Endothelial cell of umbilical vein (primary cell): ENCODE measurements around the gene OSGEPL1. TPM values are rescaled to one million over a fixed set of nuclear protein-coding genes. Genes with fewer than 3 reads are reported as not detected.

Source experiments
- BruUV-seq: library from RNA; stranded (reverse); fragments of 400-500 nt; replicated peaks from 2 replicates; lab custom pipeline; 2021; lab: Mats Ljungman, UMichigan
- CTCF ChIA-PET: fragments of 300-600, 350-600 bp; sonication (Branson Sonifier 250); formaldehyde crosslinking; loops from one replicate; lab custom pipeline; 2021; ENCODE audit warnings: antibody characterized with exemption, inconsistent platforms; lab: Charles Lee
- POLR2A ChIA-PET: fragments of 300-600, 350-600 bp; sonication (Branson Sonifier 250); formaldehyde crosslinking; loops from one replicate; lab custom pipeline; 2021; ENCODE audit warnings: antibody characterized with exemption, inconsistent platforms; lab: Charles Lee
- DNase-seq: peaks from one replicate; pipeline ENCODE4 v3.0.0-alpha.2; 2011; ENCODE audit warnings: low read depth, low spot score
- FAIRE-seq: peaks from 2 replicates; lab custom pipeline; 2011; peaks lifted over from hg19 to GRCh38; lab: Jason Lieb, UNC
- H2AFZ ChIP-seq: 2 replicates; pipeline ENCODE4 v1.6.0; 2012; ENCODE audit warnings: low read depth, low read length, control low read depth, inconsistent platforms
- H3K27ac ChIP-seq: 2 replicates; pipeline ENCODE4 v1.5.1; 2011; ENCODE audit warnings: low read depth, mild to moderate bottlenecking, control low read depth, low read length, moderate library complexity; ENCODE audit not compliant: insufficient read depth
- H3K27me3 ChIP-seq, 2 experiments: 2 replicates each; pipeline versions ENCODE4 v1.6.0 to v1.6.1; 2011; ENCODE audit warnings: low read length in 2 of 2, mixed read lengths in 1 of 2; ENCODE audit not compliant: control insufficient read depth in 2 of 2, insufficient read depth in 2 of 2
- H3K36me3 ChIP-seq, 2 experiments: 2 replicates in 1 of 2; 3 replicates in 1 of 2; pipeline ENCODE4 v1.5.1; 2011; ENCODE audit warnings: low read length in 2 of 2, mild to moderate bottlenecking in 1 of 2, moderate library complexity in 1 of 2; ENCODE audit not compliant: control insufficient read depth in 2 of 2, insufficient read depth in 2 of 2; ENCODE audit errors: extremely low read depth in 1 of 2
- H3K4me1 ChIP-seq: 3 replicates; pipeline ENCODE4 v1.5.1; 2011; ENCODE audit warnings: mild to moderate bottlenecking, low read length; ENCODE audit not compliant: control insufficient read depth, insufficient read depth; ENCODE audit errors: extremely low read depth
- H3K4me2 ChIP-seq: 2 replicates; pipeline ENCODE4 v1.6.1; 2011; ENCODE audit warnings: low read length, control low read depth, mixed read lengths; ENCODE audit not compliant: insufficient read depth
- H3K4me3 ChIP-seq, 3 experiments: fragments of 200-600 bp in 1 of 3; sonication (generic), shearing (Covaris generic) in 1 of 3; replicated peaks in 1 of 3; 2 replicates each; pipeline ENCODE4 v1.5.1; 2011 to 2016; ENCODE audit warnings: control low read depth in 3 of 3, low read length in 3 of 3, mild to moderate bottlenecking in 2 of 3, inconsistent platforms in 1 of 3, low read depth in 1 of 3, moderate library complexity in 1 of 3; ENCODE audit not compliant: insufficient read depth in 1 of 3
- H3K79me2 ChIP-seq: 2 replicates; pipeline ENCODE4 v1.6.0; 2012; ENCODE audit warnings: low read length, inconsistent platforms; ENCODE audit not compliant: control insufficient read depth, insufficient read depth
- H3K9ac ChIP-seq: replicated peaks from 2 replicates; pipeline ENCODE3; 2011; ENCODE audit warnings: low read length, control low read depth; ENCODE audit not compliant: insufficient read depth; ENCODE audit errors: extremely low read depth
- H3K9me1 ChIP-seq: replicated peaks from 3 replicates; pipeline ENCODE4 v1.6.0; 2011; ENCODE audit warnings: mild to moderate bottlenecking, low read length; ENCODE audit not compliant: control insufficient read depth, insufficient read depth; ENCODE audit errors: extremely low read depth
- H3K9me3 ChIP-seq: replicated peaks from 2 replicates; pipeline ENCODE4 v1.5.1; 2012; ENCODE audit warnings: low read length, inconsistent platforms; ENCODE audit not compliant: control insufficient read depth, insufficient read depth
- H4K20me1 ChIP-seq: replicated peaks from 2 replicates; pipeline ENCODE3; 2011; ENCODE audit warnings: mild to moderate bottlenecking, low read length; ENCODE audit not compliant: control insufficient read depth, insufficient read depth; ENCODE audit errors: extremely low read depth
- EZH2 ChIP-seq: IDR thresholded peaks from 2 replicates; pipeline ENCODE4 v1.6.1; 2012; ENCODE audit warnings: borderline replicate concordance, low read depth, mild to moderate bottlenecking, moderate library complexity, low read length, inconsistent platforms; ENCODE audit not compliant: severe bottlenecking
- FOS ChIP-seq: IDR thresholded peaks from 2 replicates; pipeline ENCODE4 v1.6.1; 2011; ENCODE audit warnings: mild to moderate bottlenecking, low read length, moderate library complexity, borderline replicate concordance; ENCODE audit not compliant: insufficient read depth
- GATA2 ChIP-seq: IDR thresholded peaks from 2 replicates; pipeline ENCODE4 v1.7.0; 2011; ENCODE audit warnings: low read depth, mild to moderate bottlenecking, moderate library complexity, mixed read lengths, low read length; ENCODE audit not compliant: insufficient read length, insufficient read depth
- JUN ChIP-seq: IDR thresholded peaks from 2 replicates; pipeline ENCODE4 v1.6.1; 2011; ENCODE audit warnings: borderline replicate concordance, low read depth; ENCODE audit not compliant: insufficient read length, insufficient read depth
- MYC ChIP-seq: IDR thresholded peaks from one replicate; pipeline ENCODE4 v1.6.1; 2011; ENCODE audit warnings: mild to moderate bottlenecking, low read depth, low read length
- POLR2A ChIP-seq: IDR thresholded peaks from 2 replicates; pipeline ENCODE4 v1.6.1; 2012; ENCODE audit warnings: low read depth, mild to moderate bottlenecking, control low read depth, low read length
- POLR2AphosphoS5 ChIP-seq: IDR thresholded peaks from 2 replicates; pipeline ENCODE4 v1.6.1; 2012; ENCODE audit warnings: low read depth, mild to moderate bottlenecking, control low read depth, low read length, moderate library complexity; ENCODE audit not compliant: insufficient read depth
- dilution Hi-C: fragments of 300-500 bp; cut with MboI; formaldehyde crosslinking; loops from one replicate; pipeline ENCODE4 v1.15.0; 2019; ENCODE audit warnings: low sequenced_read_pairs; ENCODE audit not compliant: extremely low pct_ligation_motif_present
- intact Hi-C: fragments of 100-400 bp; cut with micrococcal nuclease; formaldehyde crosslinking; loops from one replicate; pipeline ENCODE4 v1.10.0; 2022
- polyA plus RNA-seq, 4 experiments: library from polyadenylated mRNA; depleted of rRNA in 3 of 4; stranded (reverse) in 3 of 4; unstranded in 1 of 4; fragments of >200 nt; gene quantifications; 2 replicates each; pipeline versions ENCODE4 v1.2.1 to v1.2.3, GENCODE V29; 2011 to 2012; ENCODE audit warnings: missing spikeins in 1 of 4
- total RNA-seq: library from RNA; stranded (reverse); gene quantifications from 2 replicates; pipeline ENCODE4 v1.2.3, GENCODE V29; 2021
- TF ChIP-seq, protein P1 (sequence below), 2 donors: IDR thresholded peaks; 1 replicate in 1 of 2; 2 replicates in 1 of 2; pipeline ENCODE4 v1.5.1; 2011; ENCODE audit warnings: low read length in 2 of 2, mild to moderate bottlenecking in 2 of 2, moderate library complexity in 2 of 2, control low read depth in 1 of 2, inconsistent platforms in 1 of 2, low read depth in 1 of 2; ENCODE audit not compliant: insufficient read depth in 1 of 2; ENCODE audit errors: extremely low read depth in 1 of 2
- TF ChIP-seq, protein P2 (sequence below): IDR thresholded peaks from 2 replicates; pipeline ENCODE4 v1.6.1; 2011; ENCODE audit not compliant: insufficient read depth, insufficient read length

The OSGEPL1 gene
- total and polyA plus RNA-seq, 2 donors (not counting 3 experiments of a cell fraction or from before 2014, with no cell fraction given): 2.7 to 5.9 TPM

- CTCF ChIA-PET: interaction anchor here (0.8 to 1.0 kb wide), 2 partner anchors 17 to 142 kb away, joined by 3 read pairs; no protein-coding TSS in a partner anchor
- dilution Hi-C loops: no loop called here
- no peak overlapping the region for H3K9ac ChIP-seq
- H3K36me3 ChIP-seq: peaks cover 0 to 6% of the 10 kb centered on the region in 2 experiments
- H3K4me3 ChIP-seq: no peak overlapping the region
- H3K4me2 ChIP-seq: no peak overlapping the region
- no peaks in the 10 kb centered on the region for H4K20me1 ChIP-seq
- H3K79me2 ChIP-seq: peaks cover 4% of the 10 kb centered on the region
- H3K27ac ChIP-seq: no peak overlapping the region
- no peaks in the 10 kb centered on the region for H3K4me1 ChIP-seq
- DNase-seq (no peak), FAIRE-seq (no peak)
- H3K27me3 ChIP-seq: no peaks in the 10 kb centered on the region
- H3K9me1 ChIP-seq: no peaks in the 10 kb centered on the region
- BruUV-seq: no TSS peak
- POLR2A ChIA-PET: no interaction called here
- intact Hi-C loops: no loop called here
- TF ChIP-seq MYC (no peak), FOS (no peak), POLR2A (no peak), GATA2 (no peak), EZH2 (no peak), JUN (no peak), POLR2AphosphoS5 (no peak)
- TF ChIP-seq, protein P1, sequence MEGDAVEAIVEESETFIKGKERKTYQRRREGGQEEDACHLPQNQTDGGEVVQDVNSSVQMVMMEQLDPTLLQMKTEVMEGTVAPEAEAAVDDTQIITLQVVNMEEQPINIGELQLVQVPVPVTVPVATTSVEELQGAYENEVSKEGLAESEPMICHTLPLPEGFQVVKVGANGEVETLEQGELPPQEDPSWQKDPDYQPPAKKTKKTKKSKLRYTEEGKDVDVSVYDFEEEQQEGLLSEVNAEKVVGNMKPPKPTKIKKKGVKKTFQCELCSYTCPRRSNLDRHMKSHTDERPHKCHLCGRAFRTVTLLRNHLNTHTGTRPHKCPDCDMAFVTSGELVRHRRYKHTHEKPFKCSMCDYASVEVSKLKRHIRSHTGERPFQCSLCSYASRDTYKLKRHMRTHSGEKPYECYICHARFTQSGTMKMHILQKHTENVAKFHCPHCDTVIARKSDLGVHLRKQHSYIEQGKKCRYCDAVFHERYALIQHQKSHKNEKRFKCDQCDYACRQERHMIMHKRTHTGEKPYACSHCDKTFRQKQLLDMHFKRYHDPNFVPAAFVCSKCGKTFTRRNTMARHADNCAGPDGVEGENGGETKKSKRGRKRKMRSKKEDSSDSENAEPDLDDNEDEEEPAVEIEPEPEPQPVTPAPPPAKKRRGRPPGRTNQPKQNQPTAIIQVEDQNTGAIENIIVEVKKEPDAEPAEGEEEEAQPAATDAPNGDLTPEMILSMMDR (IDR thresholded peaks at IDR 0.05; ENCODE audit: extremely low read depth in 1 of 2, insufficient read depth in 1 of 2, low read depth in 1 of 2, low read length in 2 of 2): no peak
- TF ChIP-seq, protein P2, sequence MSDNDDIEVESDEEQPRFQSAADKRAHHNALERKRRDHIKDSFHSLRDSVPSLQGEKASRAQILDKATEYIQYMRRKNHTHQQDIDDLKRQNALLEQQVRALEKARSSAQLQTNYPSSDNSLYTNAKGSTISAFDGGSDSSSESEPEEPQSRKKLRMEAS: no peak
- no peaks in the 10 kb centered on the region for H3K9me3 ChIP-seq
- H2AFZ ChIP-seq: no peak overlapping the region
Measured at GRCh38 chr2:189802396-189802912, 39.9 kb upstream of the OSGEPL1 start.
